ENCODE data around the gene ANKS1B. TPM values are rescaled to one million over a fixed set of nuclear protein-coding genes. Genes with fewer than 3 reads are reported as not detected.

ANKS1B gene
- total RNA-seq, 1 donor from 2014 or later = 2.3 TPM

GRCh38 chr12:99049774-99050173 lies 935.0 kb downstream of the ANKS1B start:
- no peak for DNase-seq (ENCODE audit: low spot score)
- H3K27ac Mint-ChIP-seq (ENCODE audit: unreplicated experiment) = no peak overlapping the region
- H3K4me3 Mint-ChIP-seq (ENCODE audit: unreplicated experiment) = no peak overlapping the region
- peaks cover 7% of the 10 kb centered on the region for H3K4me1 Mint-ChIP-seq (ENCODE audit: low read depth)
- peaks cover 18% of the 10 kb centered on the region for H3K9me3 Mint-ChIP-seq (ENCODE audit: low read depth)
- no peak for TF ChIP-seq CTCF (IDR thresholded peaks at IDR 0.05)
- no peaks in the 10 kb centered on the region for H3K36me3 Mint-ChIP-seq (ENCODE audit: low read depth)
- peaks cover under 1% of the 10 kb centered on the region for H3K27me3 Mint-ChIP-seq (ENCODE audit: low read depth)

- Mint-ChIP-seq H3K4me1 (ENCODE audit: low read depth) (no peaks in the 10 kb centered on the region), H3K9me3 (ENCODE audit: low read depth) (peaks cover 18% of the 10 kb centered on the region), H3K36me3 (ENCODE audit: low read depth) (no peaks in the 10 kb centered on the region), H3K4me3 (ENCODE audit: unreplicated experiment) (no peak overlapping the region), H3K27me3 (ENCODE audit: low read depth) (peaks cover 19% of the 10 kb centered on the region), H3K27ac (ENCODE audit: unreplicated experiment) (no peak overlapping the region)
- TF ChIP-seq CTCF (IDR thresholded peaks at IDR 0.05) = no peak
- no peak for DNase-seq (ENCODE audit: low spot score)
Measured at GRCh38 chr12:99045158-99045557, 939.6 kb downstream of the ANKS1B start.

- no peaks in the 10 kb centered on the region for H3K36me3 Mint-ChIP-seq (ENCODE audit: low read depth)
Measured at GRCh38 chr12:99043319-99043914, 941.3 kb downstream of the ANKS1B start.

GRCh38 chr12:99042226-99042625 lies 942.5 kb downstream of the ANKS1B start:
- H3K4me1 Mint-ChIP-seq (ENCODE audit: low read depth) = no peaks in the 10 kb centered on the region
- no peaks in the 10 kb centered on the region for H3K36me3 Mint-ChIP-seq (ENCODE audit: low read depth)
- H3K9me3 Mint-ChIP-seq (ENCODE audit: low read depth) = peaks cover 5% of the 10 kb centered on the region
- no peak for TF ChIP-seq CTCF (IDR thresholded peaks at IDR 0.05)
- DNase-seq (ENCODE audit: low spot score) = no peak
- peaks cover 28% of the 10 kb centered on the region for H3K27me3 Mint-ChIP-seq (ENCODE audit: low read depth)
- H3K4me3 Mint-ChIP-seq (ENCODE audit: unreplicated experiment) = no peak overlapping the region
- no peak overlapping the region for H3K27ac Mint-ChIP-seq (ENCODE audit: unreplicated experiment)

More at GRCh38 chr12:99043319-99043914, 941.3 kb downstream of the ANKS1B start:
- Mint-ChIP-seq H3K4me1 (ENCODE audit: low read depth) (no peaks in the 10 kb centered on the region), H3K27me3 (ENCODE audit: low read depth) (peaks cover 24% of the 10 kb centered on the region), H3K4me3 (ENCODE audit: unreplicated experiment) (no peak overlapping the region), H3K9me3 (ENCODE audit: low read depth) (peaks cover 17% of the 10 kb centered on the region), H3K27ac (ENCODE audit: unreplicated experiment) (no peak overlapping the region)
- no peak for DNase-seq (ENCODE audit: low spot score)
- TF ChIP-seq CTCF (IDR thresholded peaks at IDR 0.05) = peak; percentile 97

GRCh38 chr12:99039367-99040120 lies 945.2 kb downstream of the ANKS1B start:
- Mint-ChIP-seq H3K36me3 (ENCODE audit: low read depth) (no peaks in the 10 kb centered on the region), H3K27ac (ENCODE audit: unreplicated experiment) (no peak overlapping the region), H3K9me3 (ENCODE audit: low read depth) (no peaks in the 10 kb centered on the region), H3K4me3 (ENCODE audit: unreplicated experiment) (no peak overlapping the region), H3K4me1 (ENCODE audit: low read depth) (no peaks in the 10 kb centered on the region), H3K27me3 (ENCODE audit: low read depth) (peaks cover 27% of the 10 kb centered on the region)
- no peak for DNase-seq (ENCODE audit: low spot score)
- TF ChIP-seq CTCF (IDR thresholded peaks at IDR 0.05) = no peak
